SU-DHL-6 (cell line): ENCODE data around the gene UMODL1.

Experiments
- H2AFZ ChIP-seq: fragments of 200-600 bp; sonication (generic); 2 replicates; pipeline ENCODE4 v1.6.1; 2014; ENCODE audit warnings: low read depth, mild to moderate bottlenecking, moderate library complexity, mixed read lengths, antibody characterized with exemption, low read length; ENCODE audit not compliant: severe bottlenecking
- H3F3A ChIP-seq: fragments of 200-600 bp; shearing (Covaris generic); 2 replicates; pipeline ENCODE4 v1.6.0; 2016; ENCODE audit warnings: antibody characterized with exemption, mild to moderate bottlenecking; ENCODE audit not compliant: insufficient read depth
- H3K27ac ChIP-seq: fragments of 200-600 bp; sonication (generic); 2 replicates; pipeline ENCODE4 v1.5.1; 2016; ENCODE audit warnings: low read depth, mild to moderate bottlenecking, low read length, moderate library complexity, mixed read lengths
- H3K27me3 ChIP-seq: fragments of 200-600 bp; sonication (generic), shearing (Covaris generic); 2 replicates; pipeline ENCODE4 v1.6.0; 2014; ENCODE audit warnings: mild to moderate bottlenecking, low read length
- H3K36me3 ChIP-seq: fragments of 200-600 bp; sonication (generic); 2 replicates; pipeline ENCODE4 v1.6.1; 2014; ENCODE audit warnings: mild to moderate bottlenecking, low read length, mixed read lengths
- H3K4me2 ChIP-seq: fragments of 300-600, 200-600 bp; shearing (Covaris generic), sonication (generic); 2 replicates; pipeline ENCODE4 v1.6.0; 2014; ENCODE audit warnings: low read length, low read depth, mild to moderate bottlenecking; ENCODE audit not compliant: poor library complexity, severe bottlenecking
- H3K4me3 ChIP-seq: fragments of 200-600 bp; sonication (generic); 2 replicates; pipeline ENCODE4 v1.5.1; 2014; ENCODE audit warnings: antibody characterized with exemption, low read length, mild to moderate bottlenecking, mixed read lengths; ENCODE audit not compliant: insufficient read depth, poor library complexity, severe bottlenecking
- H3K79me2 ChIP-seq: fragments of 200-600 bp; sonication (generic); 2 replicates; pipeline ENCODE4 v1.6.1; 2014; ENCODE audit warnings: mild to moderate bottlenecking, low read length, moderate library complexity; ENCODE audit not compliant: insufficient read depth
- H3K9ac ChIP-seq: fragments of 200-600 bp; sonication (generic); 2 replicates; pipeline ENCODE4 v1.7.0; 2014; ENCODE audit warnings: mild to moderate bottlenecking, low read length
- H3K9me2 ChIP-seq: fragments of 200-600 bp; sonication (generic); replicated peaks from 2 replicates; pipeline ENCODE4 v1.6.1; 2014; ENCODE audit warnings: low read length; ENCODE audit not compliant: insufficient read depth
- H3K9me3 ChIP-seq: fragments of 200-600 bp; sonication (generic); 2 replicates; pipeline ENCODE4 v1.6.1; 2014; ENCODE audit warnings: low read length, mixed read lengths; ENCODE audit not compliant: insufficient read depth
- H4K20me1 ChIP-seq: fragments of 200-600 bp; sonication (generic); 2 replicates; pipeline ENCODE4 v1.6.1; 2014; ENCODE audit warnings: low read depth, mild to moderate bottlenecking, antibody characterized with exemption, low read length, moderate library complexity, mixed read lengths
- EZH2phosphoT487 ChIP-seq: fragments of 200-600 bp; sonication (generic), shearing (Covaris generic); conservative IDR thresholded peaks from 2 replicates; pipeline ENCODE4 v1.6.1; 2018; ENCODE audit warnings: mild to moderate bottlenecking, antibody characterized with exemption, low read length, moderate library complexity, mixed read lengths
- TF ChIP-seq, protein P1 (sequence below): fragments of 200-600 bp; sonication (generic); IDR thresholded peaks from one replicate; pipeline ENCODE4 v1.5.1; 2017; ENCODE audit warnings: antibody characterized with exemption, mild to moderate bottlenecking, low read length, moderate library complexity; ENCODE audit not compliant: insufficient read depth, poor library complexity, severe bottlenecking

UMODL1 gene

DNA sequence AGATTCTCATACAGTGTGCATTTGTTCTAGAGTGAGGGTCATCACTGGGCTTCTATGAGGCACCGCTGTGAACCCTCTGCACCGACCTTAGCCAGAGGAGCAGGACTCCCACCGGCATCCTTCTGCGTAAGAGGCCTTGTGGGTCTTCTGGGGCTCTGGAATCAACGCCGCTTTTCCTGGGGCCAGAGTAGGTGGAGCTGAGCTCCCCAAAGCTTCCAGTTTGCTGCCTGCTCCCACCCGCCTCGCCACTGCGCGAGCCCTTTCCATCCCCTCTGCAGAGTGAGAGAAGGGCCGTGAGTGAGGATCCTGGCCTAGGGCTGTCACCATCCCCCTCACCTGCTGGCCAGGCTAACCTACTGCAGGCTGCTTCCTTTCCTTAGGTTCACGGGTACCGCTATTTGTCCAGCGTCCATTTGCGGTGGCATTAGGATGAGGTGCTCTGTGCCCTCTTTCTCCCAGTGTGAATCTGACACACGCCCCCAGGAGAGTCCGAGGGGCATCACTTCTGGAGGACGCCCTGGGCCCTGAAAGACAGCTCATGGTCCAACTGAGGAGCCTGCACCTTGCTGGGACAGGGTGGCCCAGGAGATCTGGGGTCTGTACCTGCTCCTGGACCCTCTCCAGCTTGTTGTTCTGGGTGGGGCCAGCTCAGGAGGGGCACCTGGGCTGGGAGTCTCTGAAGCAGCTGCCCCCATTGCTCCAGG is 36.2 kb downstream of the UMODL1 start:
- Histone ChIP-seq H3K79me2 (no peaks in the 10 kb centered on the region), H3K9me3 (no peaks in the 10 kb centered on the region), H3K9me2 (no peaks in the 10 kb centered on the region), H3K9ac (peak overlapping the region; percentile 17; the same call in 1 of the 2 replicates), H3K27ac (peak overlapping the region; percentile 43; the same call in 1 of the 2 replicates), H3K27me3 (no peaks in the 10 kb centered on the region), H3K4me3 (no peak overlapping the region), H4K20me1 (no peaks in the 10 kb centered on the region), H3K4me2 (peak overlapping the region; percentile 19), H3F3A (0 out of 2 replicates have a peak, but pooled peaks cover 5% of the 10 kb centered on the region), H2AFZ (no peak overlapping the region), H3K36me3 (no peaks in the 10 kb centered on the region)
- TF ChIP-seq EZH2phosphoT487: no peak
- TF ChIP-seq, protein P1, sequence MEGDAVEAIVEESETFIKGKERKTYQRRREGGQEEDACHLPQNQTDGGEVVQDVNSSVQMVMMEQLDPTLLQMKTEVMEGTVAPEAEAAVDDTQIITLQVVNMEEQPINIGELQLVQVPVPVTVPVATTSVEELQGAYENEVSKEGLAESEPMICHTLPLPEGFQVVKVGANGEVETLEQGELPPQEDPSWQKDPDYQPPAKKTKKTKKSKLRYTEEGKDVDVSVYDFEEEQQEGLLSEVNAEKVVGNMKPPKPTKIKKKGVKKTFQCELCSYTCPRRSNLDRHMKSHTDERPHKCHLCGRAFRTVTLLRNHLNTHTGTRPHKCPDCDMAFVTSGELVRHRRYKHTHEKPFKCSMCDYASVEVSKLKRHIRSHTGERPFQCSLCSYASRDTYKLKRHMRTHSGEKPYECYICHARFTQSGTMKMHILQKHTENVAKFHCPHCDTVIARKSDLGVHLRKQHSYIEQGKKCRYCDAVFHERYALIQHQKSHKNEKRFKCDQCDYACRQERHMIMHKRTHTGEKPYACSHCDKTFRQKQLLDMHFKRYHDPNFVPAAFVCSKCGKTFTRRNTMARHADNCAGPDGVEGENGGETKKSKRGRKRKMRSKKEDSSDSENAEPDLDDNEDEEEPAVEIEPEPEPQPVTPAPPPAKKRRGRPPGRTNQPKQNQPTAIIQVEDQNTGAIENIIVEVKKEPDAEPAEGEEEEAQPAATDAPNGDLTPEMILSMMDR: no peak

- no peak for TF ChIP-seq EZH2phosphoT487
- TF ChIP-seq, protein P1: peak; percentile 55
- Histone ChIP-seq H3K27me3 (no peaks in the 10 kb centered on the region), H4K20me1 (no peaks in the 10 kb centered on the region), H3K9me2 (no peaks in the 10 kb centered on the region), H3K9me3 (no peaks in the 10 kb centered on the region), H2AFZ (no peak overlapping the region), H3K4me2 (peak overlapping the region; percentile 28), H3K79me2 (no peaks in the 10 kb centered on the region), H3K4me3 (no peak overlapping the region), H3K9ac (peak overlapping the region; percentile 27; the same call in 1 of the 2 replicates), H3F3A (0 out of 2 replicates have a peak, but pooled peaks cover 5% of the 10 kb centered on the region), H3K27ac (peak overlapping the region; percentile 66), H3K36me3 (no peaks in the 10 kb centered on the region)
Observed at GRCh38 chr21:42107881-42108553, 36.9 kb downstream of the UMODL1 start.

DNA sequence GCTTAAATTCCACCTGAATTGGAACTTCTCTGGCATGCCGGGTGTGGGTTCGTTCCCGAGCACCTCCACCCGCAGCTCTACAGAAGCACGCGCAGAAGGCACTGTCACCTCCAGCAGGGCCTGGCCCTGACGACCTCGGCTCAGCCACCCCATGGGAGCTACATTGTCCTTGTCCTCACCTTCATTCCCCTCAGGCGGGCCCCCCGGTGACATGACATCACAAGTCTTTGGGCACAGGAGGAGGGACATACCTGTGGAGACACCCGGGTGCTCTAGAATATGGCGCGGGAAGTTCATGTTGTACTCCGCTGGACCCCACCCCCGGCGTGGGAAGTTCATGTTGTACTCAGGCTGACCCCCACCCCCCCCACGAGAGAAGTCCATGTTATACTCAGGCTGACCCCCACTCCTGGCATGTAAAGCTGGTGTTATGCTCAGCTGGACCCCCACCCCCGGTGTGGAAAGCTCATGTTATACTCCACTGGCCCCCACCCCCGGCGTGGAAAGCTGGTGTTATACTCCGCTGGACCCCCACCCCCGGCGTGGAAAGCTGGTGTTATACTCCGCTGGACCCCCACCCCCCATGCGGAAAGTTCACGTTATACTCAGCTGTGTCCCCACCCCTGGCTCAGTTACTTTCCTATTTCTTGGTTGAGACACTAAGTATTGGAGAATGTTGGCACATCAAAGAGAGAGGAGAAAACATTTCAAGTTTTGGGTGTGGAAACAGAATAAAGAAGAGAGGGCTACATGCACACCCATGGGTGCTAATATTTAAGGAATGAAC is 37.6 kb downstream of the UMODL1 start:
- H3K79me2 ChIP-seq: no peaks in the 10 kb centered on the region
- peak overlapping the region; percentile 28 for H3K4me2 ChIP-seq
- H3K9me2 ChIP-seq: no peaks in the 10 kb centered on the region
- TF ChIP-seq EZH2phosphoT487: no peak
- TF ChIP-seq, protein P1: no peak
- peak overlapping the region; percentile 66 for H3K27ac ChIP-seq
- H2AFZ ChIP-seq: no peak overlapping the region
- H3F3A ChIP-seq: 0 out of 2 replicates have a peak, but pooled peaks cover 5% of the 10 kb centered on the region
- no peaks in the 10 kb centered on the region for H3K36me3 ChIP-seq
- H3K9me3 ChIP-seq: no peaks in the 10 kb centered on the region
- peak overlapping the region; percentile 27; the same call in 1 of the 2 replicates for H3K9ac ChIP-seq
- H3K27me3 ChIP-seq: no peaks in the 10 kb centered on the region
- H3K4me3 ChIP-seq: no peak overlapping the region
- no peaks in the 10 kb centered on the region for H4K20me1 ChIP-seq
